ENCODE results near the gene ARF3.

GRCh38 chr12:48917857-48918537 is 39.3 kb downstream of the ARF3 start:
- TF ChIP-seq ZNF274 (IDR thresholded peaks at IDR 0.05; ENCODE audit: low read depth, low read length): no peak
- TF ChIP-seq YY1 (IDR thresholded peaks at IDR 0.05; ENCODE audit: insufficient read depth, insufficient read length): no peak
- TF ChIP-seq SUZ12 (IDR thresholded peaks at IDR 0.05; ENCODE audit: extremely low read depth, insufficient read depth, insufficient read length): no peak

Measured in NT2/D1 (cell line).